COR-L47 (cell line): ENCODE results near the gene SETD3.

Experiments used
- DNase-seq: peaks from one replicate; lab custom pipeline; 2025; lab: John Stamatoyannopoulos, UW

Gene SETD3

DNA sequence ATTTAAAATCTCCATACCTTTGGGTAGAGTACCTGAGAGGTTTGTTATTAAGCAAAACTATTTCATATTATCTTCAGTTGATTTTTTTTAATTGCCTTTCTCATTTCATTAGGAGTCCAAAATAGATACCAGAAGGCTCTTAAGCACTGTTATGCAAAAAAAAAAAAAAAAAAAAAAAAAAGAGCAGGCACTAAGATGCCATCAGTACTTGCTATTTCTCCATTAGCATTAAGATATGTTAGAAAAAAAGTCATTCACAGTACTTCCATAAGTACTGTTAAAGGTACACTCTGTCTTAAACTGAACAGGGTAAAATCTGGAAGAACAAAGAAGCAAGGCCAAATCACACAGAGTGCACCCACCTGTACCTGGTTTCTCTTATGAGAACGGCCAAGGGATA lies 57.2 kb downstream of the SETD3 start:
- DNase-seq: no peak

DNA sequence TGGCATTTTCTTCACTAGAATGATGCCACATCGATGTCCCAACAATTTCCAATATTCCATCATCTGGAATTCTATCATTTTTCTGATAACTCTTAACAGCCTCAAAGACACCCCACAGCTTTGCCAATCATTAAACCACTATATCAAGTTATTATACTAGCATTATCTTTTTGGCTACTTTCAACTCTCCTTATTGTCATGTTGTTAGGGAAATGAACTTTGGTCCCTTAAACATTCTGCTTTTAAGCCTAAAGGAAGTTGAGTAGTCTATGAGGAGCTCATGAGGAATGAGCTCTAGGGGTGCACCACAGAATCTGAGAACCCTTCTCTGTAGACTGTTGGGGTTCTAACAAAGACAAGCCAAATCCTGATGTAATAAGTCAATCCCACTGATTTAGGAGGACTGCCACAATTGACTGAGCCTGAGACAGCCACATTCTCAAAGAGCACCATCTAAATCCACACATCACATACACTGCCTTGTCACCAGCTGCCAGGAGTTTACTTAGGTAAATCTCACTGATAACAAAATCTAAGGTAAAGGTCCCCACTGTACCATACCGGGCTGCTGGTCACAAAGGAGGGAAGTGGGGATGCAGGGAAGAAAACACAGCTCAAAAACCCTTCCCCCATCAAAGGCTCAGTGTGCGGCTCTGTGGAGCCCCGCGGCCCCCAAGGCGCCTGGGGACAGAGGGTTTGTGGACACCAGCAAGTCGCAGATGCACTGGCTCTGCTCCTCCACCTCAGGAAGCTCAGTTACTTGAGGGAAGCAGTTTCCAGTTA lies 58.2 kb downstream of the SETD3 start:
- no peak for DNase-seq

DNA sequence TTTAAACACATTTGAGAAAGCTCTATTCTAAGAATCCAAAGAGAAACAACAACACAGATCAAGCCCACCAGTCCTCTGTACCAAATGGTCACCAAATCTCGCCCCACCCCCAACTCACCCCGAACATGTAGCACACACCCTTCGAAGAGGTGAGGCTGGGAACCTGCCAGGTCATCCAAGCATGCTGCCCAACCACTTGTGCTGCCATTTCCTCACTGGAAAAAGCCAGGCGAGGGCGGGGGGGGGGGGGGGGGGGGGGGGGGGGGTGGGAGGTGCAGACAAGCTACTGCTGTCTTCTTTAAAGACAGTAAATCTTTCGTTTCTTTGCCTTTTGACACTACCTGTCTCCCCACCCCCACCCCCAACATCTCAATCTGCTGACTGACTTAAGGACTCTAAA lies 59.9 kb downstream of the SETD3 start:
- DNase-seq: no peak

DNA sequence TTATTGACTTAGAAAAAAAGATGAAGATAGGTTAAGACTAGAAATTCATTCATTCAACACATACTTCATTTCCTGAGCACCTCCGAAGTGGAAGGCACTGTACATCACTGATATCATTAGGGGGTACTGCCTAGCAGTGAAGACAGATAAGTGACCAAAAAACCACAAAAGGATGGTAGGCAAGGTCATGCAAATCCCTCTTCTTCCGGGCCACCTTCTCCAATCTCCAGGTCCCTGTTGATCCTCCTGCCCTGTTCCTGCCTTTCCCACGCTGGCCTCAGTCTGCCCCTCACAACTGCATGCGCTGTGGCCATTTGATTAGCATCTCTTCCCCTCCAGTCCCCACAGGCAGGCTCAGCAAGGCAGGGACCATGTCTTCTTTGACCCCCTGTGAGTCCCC lies 60.8 kb downstream of the SETD3 start:
- no peak for DNase-seq

DNA sequence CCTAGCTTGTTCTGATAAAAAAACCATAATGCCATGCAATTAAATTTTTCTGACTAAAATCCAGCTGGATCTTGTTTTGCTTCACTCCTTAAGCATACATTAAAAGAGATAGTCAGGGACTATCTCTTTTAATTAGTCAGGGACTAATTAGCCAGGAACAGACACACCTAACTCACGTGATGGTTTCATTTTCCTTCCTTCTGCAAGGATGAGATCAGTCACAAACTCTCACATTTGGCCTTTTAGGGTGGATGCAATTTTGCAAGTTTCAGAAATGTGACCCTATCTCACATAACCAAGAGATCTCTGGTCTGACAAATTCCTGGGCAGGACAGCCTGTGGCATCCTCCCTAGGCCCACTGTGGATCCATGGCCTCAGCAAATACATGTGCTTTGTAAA lies 62.4 kb downstream of the SETD3 start:
- no peak for DNase-seq

DNA sequence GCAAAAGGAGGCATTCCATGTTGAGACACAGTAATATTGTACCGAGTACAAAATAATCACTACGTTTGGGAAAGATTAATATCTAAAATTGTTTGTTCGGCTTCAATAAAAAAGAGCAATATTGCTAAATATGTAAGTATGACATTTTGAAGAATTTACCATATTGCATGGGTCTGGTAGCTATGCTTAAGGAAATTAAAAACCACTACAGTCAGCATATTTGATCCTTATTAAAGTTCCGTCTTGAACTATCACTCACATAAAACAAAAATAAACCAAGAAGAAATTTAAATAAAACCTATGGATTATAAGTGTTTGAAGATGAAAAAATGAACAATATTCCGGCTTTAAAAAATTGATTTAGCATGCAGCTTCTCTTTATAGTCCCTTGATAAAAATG lies 63.8 kb downstream of the SETD3 start:
- DNase-seq: no peak

DNA sequence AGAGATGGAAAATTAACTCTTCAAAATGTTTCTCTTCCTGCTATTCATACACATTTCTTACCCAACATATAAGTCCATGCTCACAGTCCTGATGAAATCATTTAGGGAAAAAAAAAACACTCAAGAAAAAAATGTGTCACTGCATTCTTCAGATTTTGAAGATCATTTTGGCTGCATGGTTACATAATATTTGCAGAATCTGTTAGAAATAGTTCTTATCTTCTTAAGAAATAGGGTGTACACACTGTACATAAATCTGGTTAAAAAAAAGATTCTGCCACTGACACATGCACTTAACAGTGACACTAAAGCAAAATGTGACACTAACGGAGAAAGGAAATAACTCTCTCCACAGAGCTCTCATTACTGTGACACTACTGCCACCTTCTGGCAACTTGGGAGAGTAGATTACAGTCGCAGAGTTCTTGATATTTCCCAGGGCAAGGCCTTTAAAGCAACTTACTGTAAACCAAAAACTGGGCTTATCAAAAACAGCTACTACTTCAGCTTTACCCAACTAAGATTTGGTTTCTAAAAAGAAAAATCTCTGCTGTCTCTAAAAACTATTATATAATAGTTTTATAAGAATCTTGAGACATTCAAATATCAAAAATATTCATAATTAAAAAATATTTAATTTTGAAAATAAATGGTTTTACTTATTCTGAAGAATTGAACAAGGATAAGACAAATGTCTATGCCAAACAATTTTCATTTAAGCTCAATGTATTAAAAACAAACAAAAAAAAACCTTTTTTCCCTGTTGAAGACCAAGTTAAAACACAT lies 65.0 kb downstream of the SETD3 start:
- DNase-seq: peak; percentile 86

DNA sequence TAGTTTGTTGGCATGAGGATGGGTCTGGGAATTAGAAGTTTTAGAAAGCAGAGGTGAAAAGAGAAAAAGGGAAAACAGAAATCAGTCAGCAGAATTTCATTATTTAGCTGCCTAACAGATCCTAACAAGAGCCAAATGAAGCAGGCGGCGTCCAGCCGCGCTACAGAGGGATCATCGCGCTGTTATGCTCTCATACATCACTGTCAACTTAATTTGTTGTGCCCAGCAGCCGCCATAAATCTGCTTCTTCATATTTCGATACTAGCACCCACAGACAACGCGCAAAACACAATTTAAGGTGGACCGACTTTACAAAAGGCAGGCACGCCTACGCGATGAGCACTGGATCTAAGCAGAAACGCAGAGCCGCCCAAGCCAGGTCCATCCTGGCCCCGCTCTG lies 66.7 kb downstream of the SETD3 start:
- DNase-seq: no peak

DNA sequence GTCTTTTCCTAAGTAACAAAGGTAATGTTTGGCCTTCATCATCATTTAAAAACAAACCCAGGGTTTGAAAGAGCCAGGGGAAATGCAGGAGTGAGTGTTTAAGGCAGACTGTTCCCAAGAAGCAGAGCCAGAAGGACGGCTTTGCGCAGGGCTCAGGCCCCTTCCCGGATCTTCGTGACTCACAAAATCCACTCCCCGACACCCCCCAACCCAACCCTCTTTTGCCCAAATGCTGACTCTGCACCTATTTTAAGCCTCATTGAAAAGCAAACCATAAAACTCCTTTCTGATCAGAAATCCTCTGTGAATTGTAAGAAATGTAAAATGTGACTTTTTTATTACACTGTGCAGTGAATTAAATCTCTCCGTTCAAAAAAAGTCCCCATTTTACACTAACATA lies 67.5 kb downstream of the SETD3 start:
- DNase-seq: no peak

DNA sequence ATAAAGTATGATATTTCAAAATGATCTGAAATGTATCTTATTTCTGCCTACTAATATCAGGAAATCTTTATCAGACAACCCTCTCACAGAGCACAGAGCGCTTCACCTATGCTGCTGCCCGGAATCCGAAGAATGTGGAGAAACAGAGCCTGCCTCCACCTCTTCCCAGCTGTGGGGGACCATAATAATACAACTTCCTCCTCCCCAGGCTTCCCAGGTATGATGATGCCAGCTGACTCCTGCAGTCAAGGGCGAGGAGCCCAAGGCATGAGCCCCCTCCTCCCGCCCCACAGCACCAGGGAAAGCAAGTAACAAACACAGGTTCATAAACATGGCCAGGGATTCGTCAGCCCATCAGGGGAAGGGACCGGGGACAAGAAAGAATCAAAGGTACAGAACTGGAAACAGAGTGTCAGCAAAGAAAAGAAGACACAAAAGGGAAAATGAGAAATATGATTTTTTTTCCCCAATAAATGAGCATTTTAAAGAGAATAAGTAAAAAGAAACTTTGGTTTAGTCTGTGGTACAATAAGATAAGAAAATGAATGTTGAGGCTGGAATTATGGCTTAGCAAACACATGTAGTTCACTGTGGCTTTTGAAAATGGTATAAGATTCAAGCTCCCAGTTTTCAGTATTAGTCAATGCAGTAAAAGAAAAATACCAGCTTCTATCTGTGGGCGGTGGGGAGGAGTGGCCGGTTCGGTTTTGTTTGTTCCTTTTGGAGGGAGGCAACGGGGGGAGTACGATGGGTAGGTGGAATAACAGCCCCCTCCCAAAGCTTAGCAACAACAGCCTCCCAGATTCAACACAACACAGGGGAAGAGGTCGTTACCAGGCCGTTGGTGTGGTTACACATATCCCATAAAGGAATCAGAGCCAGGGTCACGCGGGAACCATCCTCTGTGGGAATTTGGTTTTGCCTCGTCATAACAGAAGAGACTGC lies 68.3 kb downstream of the SETD3 start:
- DNase-seq: no peak

DNA sequence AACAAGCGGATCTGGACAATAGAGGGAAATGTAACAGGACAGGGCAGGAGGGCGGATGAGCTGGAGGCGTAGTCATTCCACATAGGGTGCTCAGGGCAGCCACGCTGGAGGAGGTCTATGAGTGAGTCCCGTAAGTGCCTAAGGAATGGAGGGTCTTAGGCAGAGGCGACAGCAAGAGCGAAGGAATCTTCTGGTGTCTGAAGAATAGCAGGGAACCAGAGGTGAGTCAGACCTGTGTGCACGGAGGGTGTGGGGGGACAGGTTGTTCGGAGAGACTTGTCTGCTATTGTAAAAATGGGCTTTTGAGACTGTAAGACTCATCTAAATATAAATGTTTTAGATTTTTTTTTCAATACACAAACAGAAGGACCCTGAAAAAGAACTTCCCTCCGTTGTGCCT lies 70.6 kb downstream of the SETD3 start:
- no peak for DNase-seq

DNA sequence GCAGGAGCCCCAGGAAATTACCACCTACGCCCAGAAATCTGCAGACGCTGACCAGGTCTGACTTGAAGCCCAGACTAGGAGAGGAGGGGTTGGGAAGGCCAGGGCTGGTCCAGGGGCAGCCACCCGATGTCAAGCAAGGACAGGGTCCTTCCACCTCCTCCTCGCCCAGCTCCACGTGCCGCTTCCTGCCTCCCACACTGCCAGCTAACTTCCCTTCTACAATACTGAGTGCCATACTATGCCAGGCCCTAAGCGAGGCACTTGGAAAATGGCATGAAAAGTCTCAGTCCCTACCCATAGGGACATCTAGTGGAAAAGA lies 71.7 kb downstream of the SETD3 start:
- DNase-seq: no peak

DNA sequence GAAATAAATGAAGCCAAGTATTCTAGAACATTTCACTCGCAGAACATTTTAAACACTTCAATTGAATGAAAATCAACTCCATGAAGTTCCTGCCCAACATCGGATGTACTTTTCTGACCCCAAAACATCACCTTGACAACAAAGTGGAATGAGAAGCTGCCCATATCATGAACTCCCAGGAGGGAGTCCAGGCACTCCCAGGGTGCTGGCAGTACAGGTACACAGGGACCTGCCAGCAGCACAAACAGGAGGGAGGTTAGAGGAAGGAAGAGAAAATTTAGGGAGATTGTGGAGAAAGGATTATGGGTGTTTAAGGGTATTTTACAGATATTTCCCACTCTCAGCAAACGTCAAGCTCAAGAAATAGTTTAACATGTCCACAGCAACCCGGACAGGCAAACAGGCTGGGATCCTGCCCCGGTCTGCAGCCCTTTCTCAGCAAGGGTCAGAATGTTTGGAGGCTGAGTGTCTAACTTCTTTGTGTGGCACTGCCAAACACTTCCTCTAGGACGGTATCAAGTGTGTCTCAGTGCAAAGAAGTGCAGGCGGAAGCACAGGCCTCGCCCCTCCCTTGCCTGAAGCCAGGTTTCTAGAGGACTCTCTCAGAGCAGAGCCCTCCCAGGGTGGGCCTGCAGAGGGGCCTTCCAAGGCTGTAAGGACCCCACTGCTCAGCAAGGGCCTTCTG lies 72.2 kb downstream of the SETD3 start:
- no peak for DNase-seq

DNA sequence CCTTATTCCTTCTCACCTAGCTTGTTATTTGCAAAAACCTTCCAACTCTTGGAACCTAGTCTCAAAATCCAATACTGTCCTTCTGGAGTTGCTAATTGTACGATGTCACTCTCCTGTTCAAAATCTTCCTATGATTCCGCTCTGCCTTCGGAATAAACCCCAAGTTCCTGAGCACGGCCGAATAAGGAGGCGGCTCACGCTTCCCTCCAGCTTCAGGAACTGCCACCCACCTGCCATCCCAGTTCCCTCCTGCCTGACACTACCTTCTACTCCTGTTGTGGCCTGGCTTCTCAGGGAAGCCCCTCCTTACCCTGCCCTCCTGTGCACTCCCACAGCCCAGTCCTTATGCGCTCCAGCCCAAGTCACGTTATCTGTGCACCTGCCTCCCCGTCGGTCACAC lies 73.2 kb downstream of the SETD3 start:
- no peak for DNase-seq

DNA sequence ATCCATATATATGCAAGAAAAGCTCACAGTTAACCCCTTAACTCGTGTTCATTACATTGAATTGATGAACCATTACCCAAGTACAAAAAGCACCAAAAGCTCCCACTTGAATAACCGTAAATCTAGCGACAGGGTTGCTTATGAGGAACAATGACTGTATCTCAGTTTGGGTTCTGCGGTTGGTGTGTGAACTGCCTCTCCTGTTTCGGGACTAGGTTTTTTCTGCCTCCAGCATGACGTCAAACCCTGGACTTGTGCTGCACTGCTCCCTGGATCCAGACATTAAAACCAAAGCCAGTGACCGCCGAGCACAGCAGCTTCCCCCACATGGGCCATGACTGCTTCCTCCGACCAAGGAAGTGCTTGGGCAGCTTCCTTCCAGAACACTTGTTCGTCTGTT lies 77.7 kb downstream of the SETD3 start:
- no peak for DNase-seq

DNA sequence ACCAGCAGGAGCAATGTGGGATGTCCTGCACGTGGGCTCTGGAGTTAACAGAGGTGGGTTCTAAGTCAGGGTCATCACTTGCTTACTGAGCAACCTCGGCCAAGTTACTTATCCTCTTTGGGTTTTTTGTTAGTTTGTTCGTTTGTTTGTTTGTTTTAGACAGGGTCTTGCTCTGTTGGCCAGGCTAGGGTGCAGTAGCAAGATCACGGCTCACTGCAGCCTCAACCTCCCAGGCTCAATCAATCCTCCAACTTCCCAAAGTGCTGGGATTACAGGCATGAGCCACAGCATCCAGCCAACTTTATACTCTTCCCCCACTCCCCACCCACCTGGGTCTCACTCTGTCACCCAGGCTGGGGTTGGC lies 78.4 kb downstream of the SETD3 start:
- no peak for DNase-seq

DNA sequence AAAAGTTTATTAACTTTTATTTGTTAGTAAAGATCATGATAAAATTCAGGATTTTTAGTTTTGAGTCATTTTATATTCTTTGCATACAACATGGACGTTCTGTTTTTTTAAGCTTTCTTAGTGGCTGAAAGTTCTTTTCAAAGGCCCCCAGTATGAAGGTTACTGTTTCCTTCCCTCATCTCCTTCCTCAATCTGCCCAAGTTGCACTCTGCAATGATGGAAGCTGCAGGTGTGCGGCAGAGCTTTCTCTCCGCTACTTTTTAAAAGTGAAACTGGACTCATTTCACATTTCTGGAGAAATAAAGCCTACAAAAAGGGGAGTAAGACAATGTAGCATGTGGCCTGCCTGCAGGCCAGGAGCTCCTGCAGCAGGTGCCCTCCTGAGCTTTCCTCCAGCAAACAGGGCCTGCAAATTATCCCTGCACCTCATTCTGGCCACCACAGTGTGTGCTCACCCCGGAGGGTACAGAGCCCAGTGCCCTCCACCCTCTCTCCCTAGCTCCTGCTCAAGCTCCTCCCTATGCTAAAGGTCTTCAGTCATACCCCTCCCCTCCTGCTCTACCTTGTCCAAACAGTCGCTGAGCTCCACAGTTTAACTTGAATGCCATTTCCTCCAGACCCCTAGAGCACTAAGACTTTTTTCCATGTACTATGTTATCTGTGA lies 78.9 kb downstream of the SETD3 start:
- DNase-seq: no peak

DNA sequence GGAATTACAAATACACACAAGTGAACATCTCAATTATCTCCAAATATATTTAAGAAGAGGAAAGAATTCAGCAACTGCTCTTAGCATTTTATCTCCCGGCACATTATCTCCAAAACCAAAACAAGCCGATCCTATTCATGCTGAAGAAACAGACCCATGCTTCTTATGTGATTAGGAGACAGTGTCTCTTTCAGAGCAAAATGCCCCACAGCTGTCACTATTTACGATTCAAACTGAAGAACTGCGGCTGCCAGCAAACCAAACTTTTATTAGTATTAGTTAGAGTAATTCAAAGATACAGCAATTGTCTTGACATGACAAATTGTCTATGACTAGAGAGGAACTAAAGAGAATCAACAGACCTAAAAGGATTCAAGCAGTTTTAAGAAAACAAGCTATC lies 79.4 kb downstream of the SETD3 start:
- no peak for DNase-seq

DNA sequence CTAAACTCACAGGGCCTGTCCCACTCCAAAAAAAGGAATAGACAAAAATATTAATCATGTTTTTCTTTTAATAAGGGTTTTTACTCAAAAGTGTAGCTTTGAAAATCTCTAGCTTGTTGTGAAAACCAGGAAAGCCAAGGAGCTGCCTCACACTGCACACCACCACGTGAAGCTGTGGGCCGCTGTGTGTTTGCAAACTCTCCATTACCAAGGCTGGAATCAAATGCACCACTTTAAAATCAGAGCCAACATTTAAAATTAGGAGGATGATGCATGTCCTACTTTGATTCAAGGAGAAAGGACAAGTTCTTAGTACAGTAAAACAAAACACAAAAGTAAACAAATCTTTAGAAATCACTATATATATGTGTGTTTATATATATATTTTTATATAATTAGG lies 83.0 kb downstream of the SETD3 start:
- no peak for DNase-seq

DNA sequence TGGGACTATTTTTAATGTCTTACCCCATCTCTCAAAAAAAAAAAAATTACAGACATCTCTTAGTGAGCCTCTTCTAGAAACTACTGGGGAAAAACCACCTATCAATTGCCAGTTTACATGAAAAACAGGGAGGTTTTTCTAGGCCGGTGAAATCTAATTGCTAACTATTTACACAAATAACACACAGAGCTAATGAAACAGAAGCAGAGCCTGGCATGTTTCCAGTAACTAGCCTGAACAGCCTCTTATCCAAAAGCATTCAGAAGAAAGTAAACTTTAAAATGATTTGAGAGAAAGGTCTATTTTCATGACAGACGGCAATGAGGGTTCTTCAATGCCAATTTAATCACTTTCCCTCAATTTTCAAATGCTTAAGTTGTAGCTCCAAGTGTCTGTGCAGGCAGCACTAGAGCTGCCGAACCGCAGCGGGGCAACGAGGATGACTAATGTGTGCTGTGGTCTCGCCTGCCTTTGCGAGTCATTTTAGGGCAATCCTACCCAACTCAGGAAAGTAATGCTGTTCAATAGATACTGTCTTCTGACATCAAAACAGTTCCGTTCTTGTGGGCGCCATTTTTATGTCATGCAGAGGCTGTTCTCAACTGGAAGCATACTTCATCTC lies 84.6 kb downstream of the SETD3 start:
- peak; percentile 77 for DNase-seq

DNA sequence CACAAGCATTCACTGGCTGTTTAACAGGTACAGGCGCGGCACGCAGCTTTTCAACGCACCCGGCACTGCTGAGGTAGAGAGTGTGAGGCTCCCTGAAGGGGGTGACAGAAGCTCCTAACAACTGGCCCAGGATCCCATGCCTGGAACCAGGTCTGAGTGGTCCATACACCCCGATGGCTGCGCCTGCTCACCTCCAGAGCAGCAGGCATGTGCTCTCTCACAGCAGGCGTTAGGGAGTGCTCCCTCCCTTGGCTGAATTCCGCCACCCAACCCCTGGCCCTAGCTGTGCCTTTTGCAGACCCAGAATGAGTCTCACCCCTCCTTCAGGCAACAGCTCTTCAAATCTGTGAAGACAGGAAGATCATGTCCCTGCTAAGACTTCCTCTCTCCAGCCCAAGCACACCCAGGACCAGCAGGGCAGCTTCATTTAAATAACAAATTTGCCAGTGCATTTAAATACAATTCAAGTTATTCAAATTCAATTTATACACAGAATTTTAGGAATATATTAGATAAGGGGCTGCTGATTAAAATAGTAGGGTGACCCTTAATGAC lies 86.0 kb downstream of the SETD3 start:
- no peak for DNase-seq
